Fibroblast of lung (primary cell): ENCODE results near the gene IL16. TPM values are rescaled to one million over a fixed set of nuclear protein-coding genes. Genes with fewer than 3 reads are reported as not detected.

Experiments used
- DNase-seq, 2 donors: peaks; one replicate each; pipeline versions ENCODE4 v3.0.0 to v3.0.0-alpha.2; 2010; ENCODE audit warnings: low read depth in 2 of 2
- H2AFZ ChIP-seq: 2 replicates; pipeline ENCODE4 v1.5.1; 2012; ENCODE audit warnings: low read length, control low read depth, inconsistent platforms
- H3K27ac ChIP-seq: 2 replicates; pipeline ENCODE4 v1.5.1; 2011; ENCODE audit warnings: low read length, control low read depth; ENCODE audit not compliant: insufficient read depth
- H3K27me3 ChIP-seq: 2 replicates; pipeline ENCODE4 v1.5.1; 2011; ENCODE audit warnings: mild to moderate bottlenecking, low read length; ENCODE audit not compliant: control insufficient read depth, insufficient read depth
- H3K36me3 ChIP-seq: 2 replicates; pipeline ENCODE4 v1.5.1; 2011; ENCODE audit warnings: low read length; ENCODE audit not compliant: control insufficient read depth, insufficient read depth
- H3K4me1 ChIP-seq: 2 replicates; pipeline ENCODE4 v1.5.1; 2011; ENCODE audit warnings: low read length; ENCODE audit not compliant: control insufficient read depth, insufficient read depth; ENCODE audit errors: extremely low read depth
- H3K4me2 ChIP-seq: 2 replicates; pipeline ENCODE4 v1.5.1; 2011; ENCODE audit warnings: low read length, control low read depth; ENCODE audit not compliant: insufficient read depth; ENCODE audit errors: extremely low read depth
- H3K4me3 ChIP-seq, 4 experiments: fragments of 200-600 bp in 1 of 4; sonication (generic) in 1 of 4; replicated peaks in 1 of 4; 2 replicates each; pipeline ENCODE4 v1.5.1; 2011 to 2016; ENCODE audit warnings: low read length in 4 of 4, low read depth in 3 of 4, mild to moderate bottlenecking in 3 of 4, control low read depth in 2 of 4, inconsistent platforms in 1 of 4, mixed read lengths in 1 of 4; ENCODE audit not compliant: insufficient read depth in 1 of 4; ENCODE audit errors: control extremely low read depth in 1 of 4
- H3K79me2 ChIP-seq: 2 replicates; pipeline ENCODE4 v1.5.1; 2012; ENCODE audit warnings: mild to moderate bottlenecking, low read length, inconsistent platforms; ENCODE audit not compliant: control insufficient read depth, insufficient read depth
- H3K9ac ChIP-seq: 2 replicates; pipeline ENCODE4 v1.5.1; 2011; ENCODE audit warnings: mild to moderate bottlenecking, low read length, control low read depth; ENCODE audit not compliant: insufficient read depth
- H3K9me3 ChIP-seq: 2 replicates; pipeline ENCODE4 v1.5.1; 2012; ENCODE audit warnings: low read depth, low read length; ENCODE audit not compliant: control insufficient read depth, insufficient read depth
- H4K20me1 ChIP-seq: 2 replicates; pipeline ENCODE4 v1.5.1; 2011; ENCODE audit warnings: low read length; ENCODE audit not compliant: control insufficient read depth, insufficient read depth; ENCODE audit errors: extremely low read depth
- EZH2 ChIP-seq: IDR thresholded peaks from 2 replicates; pipeline ENCODE4 v1.5.1; 2012; ENCODE audit warnings: low read length, control low read depth, mild to moderate bottlenecking; ENCODE audit errors: missing control alignments
- polyA plus RNA-seq, 2 donors: library from polyadenylated mRNA; depleted of rRNA in 1 of 2; stranded (reverse) in 1 of 2; unstranded in 1 of 2; fragments of >200 nt; gene quantifications; 2 replicates each; pipeline ENCODE4 v1.2.1, GENCODE V29; 2011 to 2012; ENCODE audit warnings: missing spikeins in 1 of 2
- total RNA-seq: library from RNA; depleted of rRNA; stranded (reverse); fragments of >200 nt; gene quantifications from 2 replicates; pipeline ENCODE4 v1.2.1, GENCODE V29; 2014
- TF ChIP-seq, protein P1 (sequence below), 2 donors: IDR thresholded peaks in 1 of 2; conservative IDR thresholded peaks in 1 of 2; 1 replicate in 1 of 2; 2 replicates in 1 of 2; pipeline ENCODE4 v1.5.1; 2011 to 2012; ENCODE audit warnings: low read length in 2 of 2, control low read depth in 1 of 2, inconsistent platforms in 1 of 2, low read depth in 1 of 2, mild to moderate bottlenecking in 1 of 2

Gene IL16
- total and polyA plus RNA-seq, 2 donors (not counting 1 experiment from before 2014, with no cell fraction given), result 0.96 to 5.0 TPM

DNA sequence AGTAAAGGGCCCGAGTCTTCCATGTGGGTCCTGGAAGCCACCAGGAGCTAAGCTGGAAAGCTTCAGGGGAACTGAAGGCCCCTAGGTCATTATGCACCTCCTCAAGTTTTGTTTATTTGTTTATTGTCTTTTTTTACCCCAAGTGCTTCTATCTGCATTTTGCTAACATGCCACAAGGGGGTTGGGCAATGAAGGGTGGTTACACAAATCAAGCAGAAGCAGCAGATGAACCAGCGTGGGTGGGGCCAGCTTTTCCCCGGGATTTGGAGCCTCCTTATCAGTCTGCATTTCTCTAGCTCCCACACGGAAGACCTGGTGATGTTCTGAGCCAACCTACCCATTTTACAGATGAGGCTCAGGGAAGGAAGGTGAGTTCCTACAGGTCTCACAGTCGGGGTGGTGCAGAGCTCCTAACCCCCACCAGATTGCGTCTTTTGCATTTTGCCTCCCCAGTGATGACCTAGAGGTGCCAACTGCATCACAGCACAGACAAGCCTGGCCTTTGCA is 160.6 kb downstream of the IL16 start:
- Histone ChIP-seq H3K27ac (no peak overlapping the region), H3K9me3 (no peaks in the 10 kb centered on the region), H4K20me1 (no peaks in the 10 kb centered on the region), H3K9ac (no peak overlapping the region), H3K4me3 (no peak overlapping the region), H3K4me1 (no peaks in the 10 kb centered on the region), H3K27me3 (no peaks in the 10 kb centered on the region), H3K4me2 (no peak overlapping the region), H2AFZ (no peak overlapping the region), H3K36me3 (no peaks in the 10 kb centered on the region), H3K79me2 (no peaks in the 10 kb centered on the region)
- no peak for DNase-seq
- no peak for TF ChIP-seq EZH2
- TF ChIP-seq, protein P1, sequence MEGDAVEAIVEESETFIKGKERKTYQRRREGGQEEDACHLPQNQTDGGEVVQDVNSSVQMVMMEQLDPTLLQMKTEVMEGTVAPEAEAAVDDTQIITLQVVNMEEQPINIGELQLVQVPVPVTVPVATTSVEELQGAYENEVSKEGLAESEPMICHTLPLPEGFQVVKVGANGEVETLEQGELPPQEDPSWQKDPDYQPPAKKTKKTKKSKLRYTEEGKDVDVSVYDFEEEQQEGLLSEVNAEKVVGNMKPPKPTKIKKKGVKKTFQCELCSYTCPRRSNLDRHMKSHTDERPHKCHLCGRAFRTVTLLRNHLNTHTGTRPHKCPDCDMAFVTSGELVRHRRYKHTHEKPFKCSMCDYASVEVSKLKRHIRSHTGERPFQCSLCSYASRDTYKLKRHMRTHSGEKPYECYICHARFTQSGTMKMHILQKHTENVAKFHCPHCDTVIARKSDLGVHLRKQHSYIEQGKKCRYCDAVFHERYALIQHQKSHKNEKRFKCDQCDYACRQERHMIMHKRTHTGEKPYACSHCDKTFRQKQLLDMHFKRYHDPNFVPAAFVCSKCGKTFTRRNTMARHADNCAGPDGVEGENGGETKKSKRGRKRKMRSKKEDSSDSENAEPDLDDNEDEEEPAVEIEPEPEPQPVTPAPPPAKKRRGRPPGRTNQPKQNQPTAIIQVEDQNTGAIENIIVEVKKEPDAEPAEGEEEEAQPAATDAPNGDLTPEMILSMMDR (conservative IDR thresholded peaks at IDR 0.05 in 1 of 2, IDR thresholded peaks at IDR 0.05 in 1 of 2; ENCODE audit: low read depth in 1 of 2, low read length in 2 of 2), result peak in 1 of 2 donors; percentile 3

DNA sequence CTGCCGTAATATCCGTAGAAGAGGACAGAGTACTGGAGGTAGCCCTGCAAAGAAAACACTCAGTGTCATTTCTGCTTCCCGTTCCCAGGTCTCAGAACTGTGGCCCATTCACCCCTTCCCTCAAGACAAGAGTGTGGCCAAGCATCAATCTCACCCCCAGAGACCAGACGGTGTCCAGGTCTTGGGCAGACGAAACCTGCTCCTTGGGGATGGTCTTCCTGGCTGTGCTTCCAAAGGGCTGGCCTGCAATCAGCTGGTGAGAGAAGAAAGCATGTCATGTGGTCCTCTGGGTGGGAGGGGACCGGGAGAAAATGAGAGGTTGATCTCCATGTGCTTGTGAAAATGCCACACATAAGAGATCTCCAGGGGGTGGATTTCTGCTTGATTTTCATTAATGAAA is 161.6 kb downstream of the IL16 start:
- Histone ChIP-seq H3K9me3 (no peaks in the 10 kb centered on the region), H3K4me2 (no peak overlapping the region), H3K79me2 (no peaks in the 10 kb centered on the region), H3K36me3 (no peaks in the 10 kb centered on the region), H3K27me3 (no peaks in the 10 kb centered on the region), H3K4me1 (no peaks in the 10 kb centered on the region), H3K4me3 (no peak overlapping the region), H4K20me1 (no peaks in the 10 kb centered on the region), H2AFZ (no peak overlapping the region), H3K9ac (no peak overlapping the region), H3K27ac (no peak overlapping the region)
- no peak for DNase-seq
- TF ChIP-seq, protein P1 (conservative IDR thresholded peaks at IDR 0.05 in 1 of 2, IDR thresholded peaks at IDR 0.05 in 1 of 2; ENCODE audit: low read depth in 1 of 2, low read length in 2 of 2), result no peak
- TF ChIP-seq EZH2, result no peak

DNA sequence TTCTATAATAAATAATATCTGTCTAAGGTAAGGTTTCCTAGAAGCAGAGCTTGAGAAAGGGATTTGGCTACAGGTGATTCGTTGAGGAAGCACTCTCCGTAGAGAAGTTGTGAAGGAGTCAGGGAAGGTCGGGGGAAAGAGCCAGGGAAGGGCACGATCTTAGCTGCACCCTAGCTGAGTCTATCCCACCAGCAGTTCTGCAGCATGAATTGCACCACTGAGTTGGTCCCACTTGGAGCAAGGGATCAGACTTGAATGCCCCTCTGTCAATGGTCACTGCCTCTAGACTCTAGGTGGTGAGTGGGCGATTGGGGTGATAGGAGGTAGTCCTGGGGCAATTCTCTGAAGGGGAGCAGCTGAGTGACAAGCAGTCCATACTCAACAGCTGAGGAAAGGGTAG is 163.8 kb downstream of the IL16 start:
- Histone ChIP-seq H3K36me3 (no peaks in the 10 kb centered on the region), H3K27ac (no peak overlapping the region), H4K20me1 (no peaks in the 10 kb centered on the region), H3K4me2 (no peak overlapping the region), H3K9me3 (no peaks in the 10 kb centered on the region), H3K27me3 (no peaks in the 10 kb centered on the region), H3K79me2 (no peaks in the 10 kb centered on the region), H3K4me1 (no peaks in the 10 kb centered on the region), H2AFZ (no peak overlapping the region), H3K9ac (no peak overlapping the region), H3K4me3 (no peak overlapping the region)
- DNase-seq, result no peak
- TF ChIP-seq, protein P1 (conservative IDR thresholded peaks at IDR 0.05 in 1 of 2, IDR thresholded peaks at IDR 0.05 in 1 of 2; ENCODE audit: low read depth in 1 of 2, low read length in 2 of 2), result no peak
- TF ChIP-seq EZH2, result no peak
